Activated CD8-positive, alpha-beta memory T cell treated with anti-CD3 and anti-CD28 coated beads, Interleukin-2, amount 50 U/mL, for 1 hour (primary cell): ENCODE results near the gene ESYT1.
"Not testable (repeated sequence)": the region's sequence is repeated elsewhere in the genome, so short reads cannot be mapped to it uniquely, and the experiment has no call there.

Experiments used
- DNase-seq: peaks from one replicate; pipeline ENCODE4 v3.0.0-alpha.2; 2020; ENCODE audit errors: extremely low read depth

ESYT1 gene

DNA sequence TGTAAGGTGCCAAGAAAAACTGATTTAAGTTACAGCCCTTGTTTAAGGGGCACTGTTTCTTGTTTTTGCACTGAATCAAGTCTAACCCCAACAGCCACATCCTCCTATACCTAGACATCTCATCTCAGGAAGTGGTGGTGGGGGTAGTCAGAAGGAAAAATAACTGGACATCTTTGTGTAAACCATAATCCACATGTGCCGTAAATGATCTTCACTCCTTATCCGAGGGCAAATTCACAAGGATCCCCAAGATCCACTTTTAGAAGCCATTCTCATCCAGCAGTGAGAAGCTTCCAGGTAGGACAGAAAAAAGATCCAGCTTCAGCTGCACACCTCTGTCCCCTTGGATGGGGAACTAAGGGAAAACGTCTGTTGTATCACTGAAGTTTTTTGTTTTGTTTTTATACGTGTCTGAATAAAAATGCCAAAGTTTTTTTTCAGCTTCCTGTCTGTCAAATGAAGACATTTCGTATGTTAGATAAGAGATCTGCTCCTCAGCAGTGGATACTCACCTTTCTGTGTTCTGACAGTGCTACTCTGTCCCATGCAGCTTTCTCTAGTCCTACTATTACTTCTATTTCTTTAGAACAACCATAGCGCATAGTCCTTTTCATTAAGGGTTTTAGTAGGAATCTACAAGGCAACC lies 24.9 kb upstream of the ESYT1 start:
- no peak for DNase-seq

DNA sequence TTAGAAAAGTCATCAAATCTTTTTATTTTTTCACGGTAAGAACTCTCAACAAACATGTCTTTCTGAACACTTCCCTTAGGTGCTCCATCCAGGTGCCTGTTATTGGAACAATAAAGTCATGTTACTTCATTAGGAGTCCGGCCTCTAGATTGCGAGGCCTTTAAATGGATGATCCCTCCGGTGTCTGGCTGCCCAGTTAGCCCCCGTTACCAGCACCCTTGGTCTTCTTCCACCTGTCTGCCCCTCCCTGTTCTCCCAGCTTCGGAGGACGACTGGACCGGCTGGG lies 24.3 kb upstream of the ESYT1 start:
- no peak for DNase-seq

- DNase-seq: peak; percentile 85
These were observed 23.8 kb upstream of the ESYT1 start, which contains the start of gene PA2G4 for GRCh38 chr12:56104109-56104814. Gene PA2G4 (plus strand): TSS chr12:56104559. CDS start chr12:56104738, 179 bp downstream.

DNA sequence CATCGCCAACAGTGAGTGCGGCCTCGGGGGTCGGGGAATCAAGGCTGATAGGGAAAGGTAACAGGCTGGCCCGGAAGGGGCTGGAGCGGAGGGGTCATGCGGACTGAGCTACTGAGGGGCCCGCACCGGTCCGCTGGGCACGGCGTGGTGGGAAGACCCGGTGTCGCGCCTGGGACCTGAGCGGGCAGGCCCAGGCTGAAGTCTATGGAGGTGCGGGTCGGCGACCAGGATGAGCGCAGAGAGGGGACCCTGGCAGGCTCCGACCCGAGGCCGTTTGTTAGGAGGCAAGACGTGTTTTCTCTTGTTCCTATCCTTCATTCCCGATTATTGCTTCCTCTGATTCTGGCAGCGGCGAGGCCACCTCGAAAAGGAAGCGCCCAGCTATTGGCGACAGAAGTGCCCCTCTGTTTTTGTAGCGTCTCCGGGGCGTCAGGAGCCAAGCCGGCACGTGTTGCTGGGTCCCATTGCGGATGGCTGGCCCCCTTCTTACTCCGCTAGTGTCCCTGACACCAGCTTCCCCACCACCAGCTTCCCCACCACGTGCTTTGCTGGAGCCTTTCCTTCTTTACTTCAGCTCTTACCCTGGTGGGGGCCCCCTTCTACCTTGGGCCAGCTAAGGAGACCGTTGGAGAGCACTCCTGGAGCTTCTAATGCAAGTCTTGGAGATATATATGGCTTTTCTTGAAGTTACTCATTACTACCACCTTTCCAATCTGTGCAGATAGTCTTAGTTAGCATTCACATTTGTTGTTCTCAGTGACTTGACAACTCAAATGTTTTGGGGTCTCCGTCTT lies 23.1 kb upstream of the ESYT1 start:
- no peak for DNase-seq

DNA sequence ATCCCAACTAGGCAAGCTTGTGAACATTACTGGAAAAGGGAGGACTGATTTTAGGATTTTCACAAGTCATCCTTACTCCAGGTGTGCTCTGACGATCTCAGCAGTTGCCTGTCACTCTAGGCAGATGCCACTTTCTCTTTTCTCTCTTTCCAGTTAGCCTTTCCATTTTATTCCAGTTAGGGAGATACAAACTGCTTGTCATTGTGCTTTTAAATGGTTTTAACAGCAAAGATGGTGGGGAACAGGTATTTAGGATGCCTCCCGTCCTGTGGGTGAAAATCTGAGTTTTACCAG lies 22.5 kb upstream of the ESYT1 start:
- no peak for DNase-seq

- no peak for DNase-seq
These were observed 20.8 kb upstream of the ESYT1 start for GRCh38 chr12:56107242-56107641.

GRCh38 chr12:56110571-56110970 lies 17.5 kb upstream of the ESYT1 start:
- no peak for DNase-seq

DNA sequence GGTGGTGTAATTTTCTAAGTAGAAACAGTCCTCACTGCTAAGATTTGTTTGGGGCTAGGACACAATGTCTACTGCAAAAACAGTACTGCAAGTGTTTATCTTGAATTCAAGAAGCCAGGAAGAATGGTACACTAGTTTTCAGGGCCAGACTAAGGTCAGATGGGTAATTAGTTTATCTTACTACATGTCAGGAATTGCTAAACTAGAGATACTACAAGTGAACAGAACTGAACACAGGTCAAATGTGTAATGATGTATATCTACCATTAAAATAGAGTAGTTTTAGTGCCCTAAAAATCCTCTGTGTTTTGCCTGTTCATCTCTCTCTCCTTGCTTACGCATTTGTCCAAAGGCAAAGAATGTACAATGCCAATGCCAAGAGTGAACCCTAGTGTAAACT lies 14.0 kb upstream of the ESYT1 start:
- no peak for DNase-seq

DNA sequence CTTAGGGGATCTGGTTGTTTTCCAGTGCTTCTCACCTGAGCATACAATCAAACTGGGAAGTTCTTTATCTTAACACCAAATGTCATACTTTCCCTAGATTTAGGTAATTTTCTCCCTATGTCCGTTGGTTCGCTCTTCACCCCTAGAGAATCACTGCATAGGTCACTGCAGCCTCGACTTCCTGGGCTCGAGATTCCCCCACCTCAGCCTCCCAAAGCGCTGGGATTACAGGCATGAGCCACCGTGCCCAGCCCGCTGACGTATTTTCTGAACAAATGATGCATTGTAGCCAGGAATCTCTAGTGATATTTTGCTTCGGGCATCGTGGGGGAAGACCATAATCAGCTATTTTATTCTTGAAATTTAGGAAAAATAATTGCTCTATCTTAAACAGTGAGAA lies 12.7 kb upstream of the ESYT1 start:
- DNase-seq: no peak

DNA sequence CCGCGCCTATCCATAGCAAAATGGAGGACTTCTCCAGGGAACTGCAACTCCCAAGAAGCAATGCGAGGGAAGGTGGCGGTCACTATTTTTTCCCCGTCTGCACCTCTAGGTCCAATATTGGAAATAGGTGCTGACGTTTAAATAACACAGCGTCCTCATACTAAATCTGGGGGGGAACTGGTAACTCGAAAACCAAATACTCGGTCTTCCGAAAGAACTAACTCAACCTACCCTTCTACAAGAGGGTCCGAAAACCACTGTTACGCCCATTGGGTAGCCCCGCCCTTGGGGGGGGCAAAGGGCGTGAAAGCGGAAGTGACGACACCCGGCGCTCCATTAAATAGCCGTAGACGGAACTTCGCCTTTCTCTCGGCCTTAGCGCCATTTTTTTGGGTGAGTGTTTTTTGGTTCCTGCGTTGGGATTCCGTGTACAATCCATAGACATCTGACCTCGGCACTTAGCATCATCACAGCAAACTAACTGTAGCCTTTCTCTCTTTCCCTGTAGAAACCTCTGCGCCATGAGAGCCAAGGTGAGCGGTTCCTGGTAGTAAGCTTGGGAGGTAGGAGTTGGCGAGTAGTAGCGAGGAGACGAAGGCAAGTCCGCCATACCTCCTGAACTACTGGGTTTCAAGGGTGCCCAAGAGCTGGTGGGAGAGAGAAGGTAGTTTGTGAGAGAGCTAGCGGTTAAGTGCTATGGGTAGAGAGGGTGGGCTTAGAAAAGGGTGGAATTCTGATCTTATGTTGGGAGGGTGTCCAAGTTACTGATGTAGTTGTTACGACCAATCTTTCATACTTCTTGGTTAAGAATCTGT lies 11.6 kb upstream of the ESYT1 start, which contains the start of gene RPL41:
Gene RPL41 (plus strand): TSS at position 367 of the 815 bp plus-strand sequence.
- DNase-seq: peak; percentile 85

DNA sequence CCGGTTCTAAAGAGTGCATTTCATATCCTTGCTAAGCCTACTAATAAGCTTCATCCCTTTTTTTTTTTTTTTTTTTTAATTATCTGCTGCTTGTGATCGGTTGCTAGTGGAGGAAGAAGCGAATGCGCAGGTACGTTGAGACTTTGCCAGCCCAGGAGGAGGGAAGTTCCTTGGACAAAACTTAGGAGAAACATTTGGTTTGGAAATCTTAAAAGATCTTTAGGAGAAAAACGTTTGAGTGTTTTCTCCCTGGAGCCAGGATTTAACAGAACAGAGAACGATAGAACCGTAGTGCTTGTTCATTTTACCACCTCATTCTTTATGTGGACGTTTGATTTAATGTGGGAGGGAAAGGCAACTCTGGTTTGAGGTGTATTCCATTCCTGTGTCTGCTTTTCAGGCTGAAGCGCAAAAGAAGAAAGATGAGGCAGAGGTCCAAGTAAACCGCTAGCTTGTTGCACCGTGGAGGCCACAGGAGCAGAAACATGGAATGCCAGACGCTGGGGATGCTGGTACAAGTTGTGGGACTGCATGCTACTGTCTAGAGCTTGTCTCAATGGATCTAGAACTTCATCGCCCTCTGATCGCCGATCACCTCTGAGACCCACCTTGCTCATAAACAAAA lies 10.9 kb upstream of the ESYT1 start:
- not testable (repeated sequence) for DNase-seq

DNA sequence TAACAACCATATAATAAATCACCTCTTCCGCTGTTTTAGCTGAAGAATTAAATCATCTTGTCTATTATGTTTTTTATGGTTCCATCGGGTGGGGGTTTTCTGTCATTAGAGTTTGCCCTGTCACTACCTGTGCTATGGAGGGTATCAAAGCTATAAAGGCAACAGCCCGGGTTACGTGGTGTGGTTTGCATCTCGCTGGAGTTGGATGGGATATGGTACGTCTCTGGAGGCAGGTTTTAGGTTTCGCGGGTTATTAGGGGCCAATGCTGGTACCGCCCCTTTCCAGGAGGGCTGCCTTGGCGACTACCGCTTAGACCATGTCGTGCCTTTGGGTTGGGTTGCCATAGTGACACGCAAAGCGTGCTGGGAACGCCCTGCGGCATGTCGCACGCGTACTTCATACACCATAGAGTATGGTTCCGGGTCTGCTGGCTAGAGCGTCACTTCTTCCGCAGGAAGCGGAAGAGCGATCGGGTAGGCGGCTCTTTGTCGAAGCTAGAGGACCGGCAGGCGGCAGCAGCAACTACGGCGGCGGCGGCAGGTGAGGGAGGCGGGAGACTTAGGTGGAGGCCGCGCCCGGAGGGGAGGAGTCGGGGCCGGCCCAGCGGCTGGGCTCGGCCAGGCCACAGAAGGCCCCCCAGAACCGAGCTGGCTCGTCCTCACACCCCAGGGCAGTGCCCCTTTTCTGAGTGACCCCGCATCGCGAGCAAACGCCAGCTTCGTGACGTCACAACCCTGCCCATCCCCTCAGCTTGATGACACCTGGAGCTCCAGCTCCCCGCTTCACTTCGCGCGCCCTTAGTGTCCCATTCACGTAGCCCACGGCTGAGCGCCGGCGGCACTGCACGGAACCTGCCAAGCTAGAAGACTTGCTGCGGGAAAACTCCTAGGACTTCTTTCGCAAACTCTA lies 10.0 kb upstream of the ESYT1 start, which contains the start of gene ZC3H10:
Gene ZC3H10 (plus strand): TSS at position 489 of the 910 bp plus-strand sequence. CDS start 2,297 bp downstream, outside the sequence.
- DNase-seq: peak; percentile 95

DNA sequence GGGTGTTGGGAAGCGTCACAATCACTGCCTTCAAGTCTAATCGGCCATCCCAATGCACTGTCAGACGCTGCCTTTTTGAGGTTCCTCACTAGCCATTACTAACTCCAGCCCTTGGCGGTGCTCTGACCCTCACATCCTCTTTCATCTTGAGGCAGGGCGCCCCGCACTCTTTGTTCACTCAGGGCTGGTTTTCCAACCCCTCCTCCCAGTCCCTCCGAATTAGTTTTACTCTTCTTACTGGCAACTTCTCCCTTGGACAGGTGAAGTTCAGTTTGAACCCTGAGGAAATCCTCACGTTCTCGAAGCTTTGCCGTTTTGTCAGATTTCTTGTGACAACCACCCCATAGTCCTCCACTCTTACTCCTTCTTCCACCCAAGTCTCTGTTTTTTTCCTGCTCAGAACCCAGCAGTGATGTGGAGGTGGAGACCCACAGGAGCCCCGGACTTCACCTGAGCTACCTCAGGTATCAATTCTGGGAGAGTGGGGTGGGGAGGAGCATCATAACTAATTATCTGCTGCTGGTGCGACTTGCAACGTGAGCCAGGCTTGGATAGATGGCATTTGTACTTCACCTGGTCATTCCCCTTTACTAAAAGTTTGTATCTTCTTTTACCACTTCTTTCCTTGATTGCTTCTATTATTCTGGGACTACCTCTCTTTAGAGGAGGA lies 9.2 kb upstream of the ESYT1 start:
- DNase-seq: no peak

DNA sequence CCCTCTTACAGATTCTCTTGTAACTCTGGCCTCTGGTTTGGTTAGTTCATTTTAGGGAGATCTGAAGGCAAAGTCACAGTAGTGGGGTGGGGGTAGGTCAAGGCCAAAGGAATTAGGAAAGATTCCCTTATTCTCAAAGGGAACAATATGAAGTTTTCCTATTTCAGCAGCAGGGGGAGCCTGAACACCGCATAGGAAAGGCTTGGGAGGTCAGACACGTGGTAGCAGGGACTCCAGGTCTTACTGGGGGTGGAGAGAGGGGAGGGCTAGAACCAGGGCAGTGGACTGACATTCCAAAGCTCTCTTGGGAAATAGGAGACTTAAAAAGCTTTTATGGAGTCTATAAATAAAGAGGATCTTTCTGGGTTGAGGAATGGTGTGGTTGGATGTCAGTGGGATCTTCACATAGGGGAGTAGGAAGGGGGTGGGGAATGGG lies 8.7 kb upstream of the ESYT1 start:
- DNase-seq: no peak

DNA sequence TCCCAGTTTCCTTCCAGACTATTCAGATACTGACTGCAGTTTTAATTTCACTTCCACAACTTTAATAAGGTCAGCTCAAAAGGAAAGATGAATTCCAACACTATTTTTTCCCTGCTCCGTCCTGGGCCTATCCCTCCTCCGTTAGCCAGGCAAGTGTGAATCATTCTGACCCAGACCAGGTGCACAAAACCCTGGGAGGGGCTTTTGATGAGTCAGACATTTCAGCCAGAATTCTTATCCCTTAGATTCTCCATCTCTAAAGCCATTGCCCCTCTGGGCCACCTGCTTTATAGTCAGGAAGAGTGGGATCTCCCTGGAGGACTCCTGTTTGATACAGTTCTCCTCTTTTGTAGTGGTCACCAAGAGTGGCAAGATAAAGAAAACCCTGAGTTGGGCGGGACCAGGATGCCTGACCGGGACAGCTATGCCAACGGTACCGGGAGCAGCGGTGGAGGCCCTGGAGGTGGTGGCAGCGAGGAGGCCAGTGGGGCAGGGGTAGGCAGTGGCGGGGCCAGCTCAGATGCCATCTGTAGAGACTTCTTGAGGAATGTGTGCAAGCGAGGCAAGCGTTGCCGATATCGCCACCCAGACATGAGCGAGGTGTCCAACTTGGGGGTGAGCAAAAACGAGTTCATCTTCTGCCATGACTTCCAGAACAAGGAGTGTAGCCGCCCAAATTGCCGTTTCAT lies 7.8 kb upstream of the ESYT1 start:
- DNase-seq: no peak

DNA sequence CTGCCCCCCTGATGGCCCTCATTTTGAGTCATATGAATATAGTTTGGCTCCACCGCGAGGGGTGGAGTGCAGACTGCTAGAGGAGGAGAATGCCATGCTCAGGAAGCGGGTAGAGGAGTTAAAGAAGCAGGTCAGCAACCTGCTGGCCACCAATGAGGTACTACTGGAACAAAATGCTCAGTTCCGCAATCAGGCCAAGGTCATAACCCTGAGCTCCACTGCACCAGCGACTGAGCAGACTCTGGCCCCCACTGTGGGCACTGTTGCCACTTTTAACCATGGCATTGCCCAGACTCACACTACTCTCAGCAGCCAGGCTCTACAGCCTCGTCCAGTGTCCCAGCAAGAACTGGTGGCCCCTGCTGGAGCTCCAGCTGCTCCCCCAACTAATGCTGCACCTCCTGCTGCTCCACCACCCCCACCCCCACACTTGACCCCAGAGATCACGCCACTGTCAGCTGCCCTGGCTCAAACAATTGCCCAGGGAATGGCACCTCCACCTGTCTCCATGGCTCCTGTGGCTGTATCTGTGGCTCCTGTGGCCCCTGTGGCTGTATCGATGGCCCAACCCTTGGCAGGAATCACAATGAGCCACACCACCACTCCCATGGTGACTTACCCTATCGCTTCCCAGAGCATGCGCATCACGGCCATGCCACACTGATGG lies 6.7 kb upstream of the ESYT1 start:
- no peak for DNase-seq

DNA sequence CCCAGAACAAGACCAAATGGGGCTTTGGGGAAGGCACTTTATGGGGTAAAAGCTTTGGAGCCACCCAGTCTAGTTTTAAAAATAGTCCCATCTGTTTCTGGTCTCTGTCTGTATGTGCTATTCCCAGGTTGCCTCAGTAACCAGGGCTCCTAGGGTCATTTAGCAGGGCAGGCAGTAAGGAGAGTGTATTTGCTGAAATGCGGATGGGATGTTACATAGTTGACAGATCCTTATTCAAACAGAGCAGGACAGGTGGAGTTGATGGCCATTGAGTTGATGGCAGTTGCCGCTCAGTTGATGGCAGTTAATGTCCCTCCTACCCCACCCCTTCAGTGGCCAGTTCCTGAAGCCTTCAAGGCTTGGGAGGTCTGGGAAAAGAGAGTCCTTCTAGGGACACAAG lies 5.4 kb upstream of the ESYT1 start:
- no peak for DNase-seq

- no peak for DNase-seq
These were observed 3.9 kb upstream of the ESYT1 start for GRCh38 chr12:56124133-56124532.

GRCh38 chr12:56126732-56127239 lies 1.3 kb upstream of the ESYT1 start:
- DNase-seq: no peak
